GM06990 (cell line): ENCODE data around the gene AP5B1.

Experiments
- DNase-seq: peaks from one replicate; pipeline ENCODE4 v3.0.0-alpha.2; 2011; ENCODE audit not compliant: insufficient read length; ENCODE audit errors: extremely low read depth
- H3K27me3 ChIP-seq: replicated peaks from 2 replicates; pipeline ENCODE4 v1.6.0; 2011; ENCODE audit warnings: low read length; ENCODE audit not compliant: control insufficient read depth, insufficient read depth
- H3K36me3 ChIP-seq: 2 replicates; pipeline ENCODE4 v1.5.1; 2011; ENCODE audit warnings: low read length; ENCODE audit not compliant: control insufficient read depth, insufficient read depth
- H3K4me3 ChIP-seq: replicated peaks from 2 replicates; pipeline ENCODE4 v1.5.1; 2011; ENCODE audit warnings: low read depth, mild to moderate bottlenecking, control low read depth, low read length
- TF ChIP-seq, protein P1 (sequence below): IDR thresholded peaks from 2 replicates; pipeline ENCODE4 v1.5.1; 2011; ENCODE audit warnings: low read length, control low read depth, mild to moderate bottlenecking, inconsistent platforms; ENCODE audit not compliant: insufficient read depth, poor library complexity, severe bottlenecking

Gene AP5B1

DNA sequence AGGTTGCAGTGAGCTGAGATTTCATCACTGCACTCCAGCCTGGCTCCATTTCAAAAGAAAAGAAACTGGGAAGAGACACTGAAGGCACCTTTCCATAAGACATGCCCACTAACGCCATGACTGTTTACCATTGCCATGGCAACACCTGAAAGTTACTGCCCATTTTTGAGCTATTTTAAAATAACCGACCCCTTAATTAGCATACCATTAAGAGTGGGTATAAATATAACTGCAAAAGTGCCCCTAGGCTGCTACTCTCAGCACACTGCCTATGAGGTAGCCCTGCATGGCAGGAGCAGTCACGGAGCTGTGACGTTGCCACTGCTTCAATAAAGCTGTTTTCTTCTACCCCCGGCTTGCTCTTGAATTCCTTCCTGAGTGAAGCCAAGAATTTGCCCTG is 50.3 kb downstream of the AP5B1 start:
- no peak for DNase-seq
- no peak overlapping the region for H3K4me3 ChIP-seq
- TF ChIP-seq, protein P1, sequence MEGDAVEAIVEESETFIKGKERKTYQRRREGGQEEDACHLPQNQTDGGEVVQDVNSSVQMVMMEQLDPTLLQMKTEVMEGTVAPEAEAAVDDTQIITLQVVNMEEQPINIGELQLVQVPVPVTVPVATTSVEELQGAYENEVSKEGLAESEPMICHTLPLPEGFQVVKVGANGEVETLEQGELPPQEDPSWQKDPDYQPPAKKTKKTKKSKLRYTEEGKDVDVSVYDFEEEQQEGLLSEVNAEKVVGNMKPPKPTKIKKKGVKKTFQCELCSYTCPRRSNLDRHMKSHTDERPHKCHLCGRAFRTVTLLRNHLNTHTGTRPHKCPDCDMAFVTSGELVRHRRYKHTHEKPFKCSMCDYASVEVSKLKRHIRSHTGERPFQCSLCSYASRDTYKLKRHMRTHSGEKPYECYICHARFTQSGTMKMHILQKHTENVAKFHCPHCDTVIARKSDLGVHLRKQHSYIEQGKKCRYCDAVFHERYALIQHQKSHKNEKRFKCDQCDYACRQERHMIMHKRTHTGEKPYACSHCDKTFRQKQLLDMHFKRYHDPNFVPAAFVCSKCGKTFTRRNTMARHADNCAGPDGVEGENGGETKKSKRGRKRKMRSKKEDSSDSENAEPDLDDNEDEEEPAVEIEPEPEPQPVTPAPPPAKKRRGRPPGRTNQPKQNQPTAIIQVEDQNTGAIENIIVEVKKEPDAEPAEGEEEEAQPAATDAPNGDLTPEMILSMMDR, result no peak
- H3K36me3 ChIP-seq, result no peaks in the 10 kb centered on the region
- no peaks in the 10 kb centered on the region for H3K27me3 ChIP-seq

DNA sequence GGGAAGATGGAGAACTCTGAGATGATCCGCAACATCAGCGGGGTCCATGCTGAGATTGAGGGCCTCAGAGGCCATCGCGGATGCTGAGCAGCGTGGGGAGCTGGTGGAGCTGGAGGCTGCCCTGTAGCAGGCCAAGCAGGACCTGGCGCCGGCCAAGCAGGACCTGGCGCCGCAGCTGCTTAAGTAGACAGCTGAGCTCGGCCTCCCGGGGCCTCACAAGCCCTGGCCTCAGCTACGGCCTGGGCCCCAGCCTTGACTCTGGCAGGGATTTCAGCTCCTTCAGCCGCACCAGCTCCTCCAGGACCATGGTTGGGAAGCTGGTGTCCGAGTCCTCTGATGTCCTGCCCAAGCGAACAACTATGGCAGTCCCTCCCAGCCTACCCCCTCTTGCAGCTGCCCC is 52.9 kb downstream of the AP5B1 start:
- H3K4me3 ChIP-seq, result no peak overlapping the region
- TF ChIP-seq, protein P1, result no peak
- DNase-seq, result no peak

DNA sequence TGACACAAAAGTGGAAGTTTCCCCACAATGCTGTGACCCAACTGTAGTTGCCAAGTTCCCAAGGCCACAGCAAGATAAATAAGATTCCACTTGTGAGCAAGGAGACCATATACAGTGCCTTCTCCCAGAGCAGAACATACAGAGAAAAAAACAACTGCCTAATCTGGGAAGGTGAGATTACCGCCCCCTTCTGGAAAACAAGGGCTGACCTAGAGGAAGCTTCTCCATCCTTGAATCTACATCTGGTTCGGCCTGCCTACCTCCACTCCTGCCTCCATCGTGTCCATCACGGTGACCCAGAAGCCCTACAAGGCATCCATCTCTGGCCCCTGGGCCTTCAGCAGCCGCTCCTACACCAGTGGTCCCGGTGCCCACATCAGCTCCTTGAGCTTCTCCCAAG is 54.1 kb downstream of the AP5B1 start:
- no peaks in the 10 kb centered on the region for H3K36me3 ChIP-seq
- TF ChIP-seq, protein P1, result peak; percentile 34
- H3K4me3 ChIP-seq, result no peak overlapping the region
- no peak for DNase-seq
- no peaks in the 10 kb centered on the region for H3K27me3 ChIP-seq

More for the DNA sequence above, 52.9 kb downstream of the AP5B1 start:
- H3K36me3 ChIP-seq, result no peaks in the 10 kb centered on the region
- no peaks in the 10 kb centered on the region for H3K27me3 ChIP-seq
